HG03064 (cell line): ENCODE data around the gene LEO1.
"Not testable (repeated sequence)": the region's sequence is repeated elsewhere in the genome, so short reads cannot be mapped to it uniquely, and the experiment has no call there.

Source experiments
- ATAC-seq: cut with Tn5 transposase; IDR thresholded peaks from one replicate; pipeline ENCODE4 v1.9.1; 2021; ENCODE audit warnings: low read depth; ENCODE audit not compliant: unreplicated experiment

LEO1 gene

DNA sequence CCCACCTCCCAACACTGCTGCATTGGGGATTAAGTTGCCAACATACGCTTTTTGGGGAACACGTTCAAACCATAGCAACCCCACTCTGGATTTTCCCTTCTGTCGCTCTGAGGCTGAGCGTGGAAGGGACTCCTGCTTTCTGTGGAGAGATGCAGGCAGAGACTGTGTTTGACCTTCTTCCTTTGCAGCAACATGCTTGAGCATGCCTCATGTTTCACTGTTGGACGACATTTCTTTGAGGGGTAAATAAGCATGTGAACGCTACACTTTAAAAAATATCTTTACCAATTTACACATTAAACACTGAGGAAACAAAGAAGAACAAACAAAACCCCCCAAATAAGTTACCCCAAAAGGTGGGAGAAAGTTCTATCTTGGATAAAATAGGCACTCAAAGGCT, 33.2 kb upstream of the LEO1 start:
- no peak for ATAC-seq

DNA sequence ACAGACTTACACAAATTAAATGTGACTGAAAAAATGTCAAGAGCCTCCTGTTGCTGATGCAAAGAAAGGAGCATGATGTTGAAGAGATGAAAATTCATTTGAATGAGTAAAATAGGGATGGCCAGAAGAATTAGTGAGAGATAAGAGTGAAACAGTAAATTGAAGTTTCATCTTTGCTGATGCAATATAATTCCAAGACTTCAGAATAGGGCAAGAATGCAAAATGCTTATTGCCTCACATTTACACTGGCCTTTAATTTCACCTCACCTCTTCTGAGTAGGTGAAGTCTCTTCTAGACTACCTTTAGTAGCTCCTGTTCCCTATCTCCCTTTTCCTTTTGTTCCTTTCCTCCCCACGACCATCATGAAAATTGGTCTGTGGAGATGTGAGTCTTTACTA, 32.1 kb upstream of the LEO1 start:
- ATAC-seq = no peak

DNA sequence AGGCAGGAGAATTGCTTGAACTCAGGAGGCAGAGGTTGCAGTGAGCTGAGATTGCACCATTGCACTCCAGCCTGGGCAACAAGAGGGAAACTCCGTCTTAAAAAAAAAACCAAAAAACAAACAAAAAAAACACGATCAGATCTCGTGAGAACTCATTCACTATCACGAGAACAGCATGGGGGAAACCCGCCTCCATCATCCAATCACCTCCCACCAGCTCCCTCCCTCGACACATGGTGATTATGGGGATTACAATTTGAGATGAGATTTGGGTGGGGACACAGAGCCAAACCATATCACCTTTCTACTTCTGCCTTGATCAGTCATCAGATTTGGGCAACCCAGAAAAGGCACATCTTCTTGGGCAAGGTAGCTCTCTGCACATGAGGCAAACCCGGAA, 31.5 kb upstream of the LEO1 start:
- ATAC-seq = not testable (repeated sequence)

DNA sequence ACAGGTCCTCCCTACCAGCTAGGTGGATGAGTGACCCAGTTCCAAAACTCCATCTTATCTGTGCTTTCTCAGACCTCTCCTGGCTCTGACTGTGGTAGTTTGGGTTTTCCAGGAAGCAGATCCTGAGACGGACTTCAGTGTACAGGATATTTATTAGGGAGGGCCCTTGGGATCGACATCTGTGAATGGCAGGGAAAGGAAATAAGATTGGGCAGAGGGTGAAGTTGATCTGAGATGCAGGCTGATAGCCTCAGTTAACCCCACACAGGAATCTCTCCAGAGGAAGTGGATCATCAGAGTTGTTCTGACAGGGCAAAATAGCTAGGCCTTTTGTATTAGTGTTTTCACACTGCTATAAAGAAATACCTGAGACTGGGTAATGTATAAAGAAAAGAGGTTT, 30.8 kb upstream of the LEO1 start:
- ATAC-seq = no peak

DNA sequence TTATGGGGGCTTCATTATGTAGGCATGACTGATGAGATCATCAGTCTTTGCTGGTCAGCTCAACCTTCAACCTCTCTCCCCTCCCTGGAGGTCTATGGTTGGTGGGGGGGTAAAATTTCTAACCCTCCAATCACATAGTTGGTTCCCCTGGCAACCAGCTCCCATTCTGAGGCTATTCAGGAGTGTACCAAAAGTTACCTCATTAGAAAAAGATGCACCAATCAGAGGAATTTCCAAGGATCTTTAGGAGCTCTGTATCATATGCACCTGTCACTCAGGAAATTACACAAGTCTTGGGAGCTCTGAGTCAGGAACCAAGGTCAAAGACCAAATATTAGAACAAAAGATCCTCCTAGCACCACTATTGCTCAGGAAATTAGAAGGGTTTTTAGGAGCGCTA, 21.4 kb upstream of the LEO1 start:
- ATAC-seq = no peak

DNA sequence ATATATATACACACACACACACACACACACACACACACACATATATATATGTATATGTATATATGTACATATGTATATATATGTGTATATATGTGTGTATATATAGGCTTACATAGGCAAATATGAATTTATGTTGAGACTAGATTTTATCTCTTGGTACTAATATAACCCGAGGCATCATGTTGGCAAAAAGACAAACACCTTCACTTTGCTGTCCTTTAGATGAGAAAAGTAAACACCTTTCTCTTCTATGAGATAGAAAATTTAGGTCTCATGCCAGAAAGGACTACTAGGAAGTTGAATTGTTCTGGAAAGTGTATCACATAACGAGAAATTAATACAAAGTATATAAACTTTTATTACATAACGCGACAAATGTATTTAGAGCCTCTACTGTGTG, 19.6 kb upstream of the LEO1 start:
- ATAC-seq = no peak

DNA sequence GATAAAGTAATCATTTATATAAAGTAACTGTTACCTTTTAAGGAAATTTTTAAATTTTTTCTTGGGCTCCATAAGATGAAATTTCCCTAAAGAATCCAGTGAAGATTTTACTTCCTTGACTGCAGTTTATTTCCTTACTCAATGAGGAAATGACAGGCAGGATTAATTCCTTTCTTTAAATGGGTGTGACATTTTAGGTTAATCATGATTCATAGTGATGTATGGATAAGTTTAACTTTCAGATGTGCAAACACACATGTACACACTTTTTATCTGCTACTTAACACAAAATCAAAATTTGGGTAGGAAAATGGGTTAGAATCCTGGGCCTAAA, 11.2 kb upstream of the LEO1 start:
- ATAC-seq = no peak

DNA sequence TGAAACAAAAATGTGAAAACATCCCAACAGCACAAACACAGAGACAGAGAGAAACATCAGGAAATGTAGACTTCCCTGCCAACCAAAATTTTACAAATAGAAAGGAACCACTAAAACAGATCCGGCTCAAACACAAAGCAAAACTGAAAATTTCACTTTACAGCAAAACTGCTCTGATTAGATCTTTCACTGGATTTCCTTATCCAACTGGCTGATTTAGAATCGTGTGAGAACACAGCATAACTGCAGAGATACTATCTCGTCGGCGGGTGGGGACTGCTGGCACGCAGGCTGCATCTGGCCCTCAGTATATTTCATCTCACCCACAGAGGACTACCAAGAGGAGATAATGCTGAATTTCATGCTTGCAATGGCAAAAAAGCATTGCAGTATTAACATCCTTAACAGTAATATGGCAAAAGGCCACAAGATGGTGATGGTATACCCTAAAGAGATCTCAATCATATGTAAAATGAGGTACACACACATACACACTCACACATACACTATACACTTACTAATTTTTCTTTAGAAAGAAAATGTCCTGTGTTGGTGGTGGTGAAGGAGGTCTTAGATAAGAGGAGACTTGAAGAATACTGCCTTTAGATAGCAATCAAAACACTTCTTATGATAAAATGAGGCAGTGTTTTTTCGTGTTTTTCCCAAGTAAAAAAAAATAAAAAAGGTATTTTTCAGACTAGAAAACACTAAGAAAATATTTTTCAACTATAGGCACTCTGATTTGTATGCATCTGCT, 10.6 kb upstream of the LEO1 start:
- peak; percentile 91 for ATAC-seq

DNA sequence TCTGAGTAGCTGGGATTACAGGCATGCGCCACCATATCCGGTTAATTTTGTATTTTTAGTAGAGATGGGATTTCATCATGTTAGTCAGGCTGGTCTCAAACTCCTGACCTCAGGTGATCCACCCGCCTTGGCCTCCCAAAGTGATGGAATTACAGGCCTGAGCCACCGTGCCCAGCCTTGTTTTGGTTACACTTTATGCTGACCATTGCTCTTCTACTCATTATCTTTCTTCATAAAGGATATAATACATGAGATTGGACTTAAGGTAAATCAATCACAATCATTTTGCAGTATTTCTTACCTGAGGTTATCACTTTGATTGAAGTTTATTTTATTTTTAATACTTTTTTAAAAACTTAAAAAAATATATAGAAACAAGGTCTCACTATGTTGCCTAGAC, 2.2 kb upstream of the LEO1 start:
- ATAC-seq = no peak

DNA sequence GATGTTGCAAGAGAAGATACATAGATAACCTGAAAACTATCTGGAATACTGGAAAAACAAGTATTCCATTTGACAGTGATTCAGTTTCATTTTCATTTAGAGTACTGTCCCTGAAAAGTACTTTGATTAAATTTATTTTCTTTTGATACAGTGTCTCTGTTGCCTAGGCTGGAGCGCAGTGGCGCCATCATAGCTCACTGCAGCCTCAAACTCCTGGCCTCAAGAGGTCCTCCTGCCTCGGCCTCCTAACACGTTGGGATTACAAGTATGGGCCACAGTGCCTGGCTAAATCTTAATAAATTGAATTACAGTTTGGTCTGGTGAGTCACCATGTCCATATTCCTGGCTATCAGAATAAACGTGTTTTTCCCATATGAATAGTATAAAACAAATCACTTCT, 1.6 kb upstream of the LEO1 start:
- no peak for ATAC-seq

DNA sequence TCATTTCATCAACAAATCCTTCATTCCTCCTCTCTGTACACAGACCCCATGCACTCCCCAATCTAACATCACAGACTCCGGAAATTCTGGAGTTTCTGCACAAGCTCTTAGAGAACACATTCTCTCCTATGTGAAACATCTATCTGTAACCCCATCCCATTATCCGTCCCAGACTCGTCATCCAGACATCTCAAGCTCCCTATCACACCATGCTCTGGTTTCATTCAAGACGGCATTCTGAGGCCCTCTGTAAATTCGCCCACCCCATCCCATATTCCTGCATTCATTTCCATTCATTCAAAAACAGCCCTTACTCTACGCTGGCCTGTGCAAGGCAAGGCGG, 575 bp downstream of the LEO1 start:
- ATAC-seq = peak; percentile 19

DNA sequence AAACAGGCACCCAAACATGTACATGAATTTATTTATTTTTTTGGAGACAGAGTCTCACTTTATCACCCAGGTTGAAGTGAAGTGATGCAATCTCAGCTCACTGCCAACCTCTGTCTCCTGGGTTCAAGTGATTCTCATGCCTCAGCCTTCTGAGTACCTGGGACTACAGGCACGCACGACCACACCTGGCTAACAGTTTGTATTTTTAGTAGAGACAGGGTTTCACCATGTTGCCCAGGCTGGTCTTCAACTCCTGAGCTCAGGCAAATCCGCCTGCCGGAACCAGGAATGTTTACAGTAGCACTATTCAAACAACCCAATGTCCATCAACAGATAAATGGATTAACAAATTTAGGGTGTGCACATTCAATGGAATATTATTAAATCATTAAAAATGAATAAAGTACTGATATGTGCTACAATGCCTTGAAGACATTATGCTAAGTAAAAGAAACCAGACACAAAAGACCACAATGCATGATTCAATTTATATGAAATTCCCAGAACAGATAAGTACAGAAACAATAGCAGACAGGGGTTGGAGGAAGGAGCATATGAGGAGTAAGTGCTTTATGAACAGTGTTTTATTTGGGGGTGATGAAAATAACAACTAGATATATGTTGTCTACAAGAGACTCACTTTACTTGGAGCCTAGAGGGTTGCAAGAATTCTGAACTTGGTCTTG, 1.3 kb downstream of the LEO1 start:
- no peak for ATAC-seq

DNA sequence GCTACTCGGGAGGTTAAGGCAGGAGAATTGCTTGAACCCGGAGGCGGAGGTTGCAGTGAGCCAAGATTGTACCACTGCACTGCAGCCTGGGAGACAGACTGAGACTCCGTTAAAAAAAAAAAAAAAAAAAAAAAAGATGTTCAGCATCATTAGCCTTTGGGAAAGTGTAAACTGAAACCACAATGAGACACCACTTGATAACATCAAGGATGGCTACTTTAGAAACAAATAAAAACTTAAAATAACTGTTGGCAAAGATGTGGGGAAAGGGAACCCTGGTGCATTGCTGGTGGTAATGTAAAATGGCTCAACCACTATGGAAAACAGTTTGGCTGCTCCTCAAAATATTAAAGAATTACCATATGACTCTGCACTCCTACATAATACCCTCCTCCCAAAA, 1.9 kb downstream of the LEO1 start:
- no peak for ATAC-seq

DNA sequence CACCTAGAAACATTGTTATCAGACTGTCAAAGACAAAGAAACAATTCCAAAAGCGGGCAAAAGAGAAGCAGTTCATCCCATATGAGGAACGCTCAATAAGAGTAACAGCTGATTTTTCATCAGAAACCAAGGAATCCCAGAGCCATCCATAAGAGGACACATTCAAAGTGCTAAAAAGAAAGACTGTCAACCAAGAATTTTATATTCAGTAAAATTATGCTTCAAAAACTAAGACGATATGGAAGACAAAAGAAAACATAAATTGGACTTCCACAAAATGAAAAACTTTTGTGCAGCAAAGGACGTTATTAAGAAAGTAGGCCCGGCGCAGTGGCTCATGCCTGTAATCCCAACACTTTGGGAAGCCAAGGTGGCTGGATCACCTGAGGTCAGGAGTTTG, 4.0 kb downstream of the LEO1 start:
- ATAC-seq = no peak

DNA sequence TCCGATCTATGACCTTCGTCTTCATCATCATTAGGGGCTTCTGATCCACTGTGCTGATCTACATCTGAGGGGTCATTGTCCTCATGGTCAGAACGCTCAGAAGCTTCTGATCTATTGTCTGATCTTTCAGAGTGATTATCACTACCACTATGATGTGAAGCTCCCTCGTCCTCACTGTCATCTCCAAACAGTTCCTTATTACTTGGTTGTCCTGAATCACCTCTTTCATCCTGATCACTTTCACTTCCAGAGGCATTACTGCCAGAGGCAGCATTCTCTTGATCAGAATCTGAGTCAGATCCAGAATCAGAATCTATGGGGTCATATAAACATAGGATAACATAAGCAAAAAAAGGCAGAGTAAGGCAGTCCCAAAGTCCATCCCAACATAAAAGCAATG, 5.4 kb downstream of the LEO1 start:
- ATAC-seq = no peak

DNA sequence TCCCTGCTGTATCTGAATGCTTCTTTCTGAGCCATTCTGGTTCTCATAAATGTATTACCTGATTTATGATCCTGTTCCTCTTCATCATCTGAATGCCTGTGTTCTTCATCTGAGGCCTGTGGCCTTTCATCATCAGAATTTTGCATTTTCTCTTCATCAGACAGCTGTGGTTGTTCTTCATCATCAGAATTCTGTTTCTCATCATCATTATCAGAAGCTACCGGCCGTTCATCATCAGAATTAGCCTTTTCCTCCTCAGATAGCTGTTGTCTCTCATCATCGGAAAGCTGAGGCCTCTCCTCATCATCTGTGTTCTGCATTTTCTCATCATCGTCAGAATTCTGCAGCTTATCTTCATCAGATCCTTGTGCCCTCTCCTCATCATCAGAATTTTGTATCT, 5.9 kb downstream of the LEO1 start:
- ATAC-seq = no peak

DNA sequence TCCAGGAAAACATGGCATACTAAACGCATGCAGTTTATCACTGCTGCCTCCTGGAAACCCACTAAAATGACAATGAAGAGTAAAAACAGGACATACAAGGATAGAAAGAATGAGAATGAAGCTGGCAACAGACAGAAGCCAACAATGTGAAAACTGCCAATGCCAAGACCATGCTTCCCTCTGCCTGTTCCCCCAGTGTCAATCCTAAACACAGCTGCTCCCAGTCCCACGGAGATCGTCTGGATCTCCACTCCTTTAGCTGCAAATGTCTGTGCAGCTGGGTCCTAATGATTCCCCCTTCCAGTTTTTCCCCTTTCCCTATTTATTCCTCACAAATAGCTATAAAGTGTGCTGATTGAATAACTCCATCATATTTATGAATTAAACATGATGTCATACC, 16.1 kb downstream of the LEO1 start:
- ATAC-seq = no peak

DNA sequence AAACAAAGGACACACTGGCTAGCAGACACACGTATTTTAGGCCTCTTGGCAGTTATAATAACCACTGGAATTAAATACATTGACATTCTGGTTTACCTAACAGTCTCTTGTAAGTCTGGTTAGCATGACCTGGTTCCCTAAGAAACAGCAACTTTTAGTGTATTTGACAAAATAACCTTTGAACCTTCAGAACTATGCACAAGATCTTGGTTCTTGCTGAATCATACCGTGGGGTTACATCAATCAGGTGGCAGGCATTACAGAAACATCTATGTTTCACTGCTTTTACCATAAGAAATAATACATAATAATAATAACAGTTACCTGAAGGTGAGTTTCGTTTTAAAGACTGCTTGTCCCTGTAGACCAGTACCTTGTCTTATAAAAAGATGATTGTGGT, 18.8 kb downstream of the LEO1 start:
- no peak for ATAC-seq

DNA sequence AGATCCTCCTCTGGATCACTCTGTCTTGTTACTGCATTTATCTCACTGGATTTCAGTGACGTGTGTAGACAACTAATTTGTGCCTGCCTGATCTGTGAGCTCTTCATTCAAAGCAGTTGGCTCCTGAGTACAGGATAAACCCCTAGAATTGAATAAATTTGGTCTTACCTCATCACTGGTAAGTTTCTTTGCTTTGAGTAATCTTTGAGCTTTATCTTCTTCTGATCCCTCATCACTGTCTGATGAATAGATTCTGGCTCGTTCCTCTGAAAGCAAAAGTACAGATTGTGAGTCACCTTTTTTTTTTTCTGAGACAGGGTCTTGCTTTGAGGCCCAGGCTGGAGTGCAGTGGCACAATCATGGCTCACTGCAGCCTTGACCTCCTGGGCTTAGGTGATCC, 24.5 kb downstream of the LEO1 start:
- ATAC-seq = no peak

DNA sequence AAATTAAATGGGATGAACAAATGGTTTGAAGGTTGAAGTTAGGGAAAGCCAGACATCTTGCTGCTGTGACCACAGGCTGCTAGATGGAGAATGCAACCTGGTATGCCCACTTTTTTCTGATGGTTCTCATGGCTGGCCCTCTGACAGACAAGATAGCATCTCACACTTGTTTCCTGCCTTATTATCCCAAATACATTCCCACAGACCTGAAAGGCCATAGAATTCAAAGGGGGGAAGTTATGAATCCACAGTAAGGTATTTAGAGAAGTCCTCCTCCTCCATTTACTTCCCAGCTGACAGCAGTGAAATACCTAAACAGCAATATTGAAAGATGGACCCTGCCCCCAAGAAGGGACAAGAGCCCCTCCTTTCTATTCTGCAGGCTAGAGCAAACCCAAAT, 32.4 kb downstream of the LEO1 start:
- ATAC-seq = no peak

DNA sequence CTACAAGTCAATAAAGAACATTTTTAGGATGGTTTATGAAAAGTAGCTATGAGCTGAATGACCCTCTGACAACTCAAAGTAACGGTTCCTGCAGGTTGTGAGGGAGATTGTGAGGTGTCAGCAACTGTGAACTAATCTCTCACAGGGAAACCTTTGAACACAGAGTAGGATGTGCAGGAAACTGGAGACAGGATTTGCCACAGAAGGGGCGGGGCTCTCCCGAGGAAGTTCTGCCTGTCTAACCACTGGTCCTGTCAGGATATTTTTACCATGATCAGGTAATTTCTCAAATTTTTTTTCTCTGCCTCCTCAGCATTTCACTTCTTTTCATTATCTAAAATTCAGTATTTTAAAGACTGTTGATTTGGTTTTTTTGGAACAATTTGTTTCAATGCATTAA, 33.3 kb downstream of the LEO1 start:
- no peak for ATAC-seq

DNA sequence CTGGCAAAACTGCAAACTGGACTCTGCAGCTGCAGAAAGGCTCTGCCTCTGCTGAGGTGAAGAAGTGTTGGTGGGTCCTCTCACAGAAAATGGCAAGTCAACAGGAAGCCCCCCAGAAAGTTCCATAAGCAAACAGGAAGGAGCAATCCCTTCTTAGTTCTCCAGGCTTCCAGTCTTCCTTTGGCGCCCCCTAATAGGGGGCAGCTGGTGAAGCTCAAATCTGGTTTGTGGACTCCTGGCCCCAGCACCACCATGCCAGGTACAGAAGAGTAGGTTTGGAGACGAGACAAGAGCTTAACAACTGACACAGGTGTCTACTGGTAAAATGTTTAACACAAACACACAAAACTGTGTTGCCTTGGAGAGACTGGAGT, 35.5 kb downstream of the LEO1 start:
- no peak for ATAC-seq
